Mesothelial cell of epicardium (in vitro differentiated cells): ENCODE results near the gene GIN1. TPM values are rescaled to one million over a fixed set of nuclear protein-coding genes. Genes with fewer than 3 reads are reported as not detected.

Experiments
- DNase-seq, 2 experiments: peaks; one replicate each; pipeline ENCODE4 v3.0.0; 2021; ENCODE audit warnings: low spot score in 2 of 2; ENCODE audit not compliant: unreplicated experiment in 2 of 2
- H3K27ac Mint-ChIP-seq: 2 replicates; pipeline ENCODE4 v1.8.0; 2021; ENCODE audit warnings: mixed read lengths
- H3K27me3 Mint-ChIP-seq: 2 replicates; pipeline ENCODE4 v1.8.0; 2021; ENCODE audit warnings: low read depth, mixed read lengths
- H3K36me3 Mint-ChIP-seq: 2 replicates; pipeline ENCODE4 v1.8.0; 2021; ENCODE audit warnings: mixed read lengths
- H3K4me1 Mint-ChIP-seq: 2 replicates; pipeline ENCODE4 v1.8.0; 2021; ENCODE audit warnings: mixed read lengths
- H3K4me3 Mint-ChIP-seq: 2 replicates; pipeline ENCODE4 v1.8.0; 2021; ENCODE audit warnings: mild to moderate bottlenecking, moderate library complexity, mixed read lengths
- H3K9me3 Mint-ChIP-seq: 2 replicates; pipeline ENCODE4 v1.8.0; 2021; ENCODE audit warnings: mixed read lengths
- CTCF ChIP-seq: fragments of 200-600 bp; sonication (generic); IDR thresholded peaks from one replicate; pipeline ENCODE4 v1.5.0; 2021; ENCODE audit warnings: antibody characterized with exemption; ENCODE audit not compliant: unreplicated experiment
- total RNA-seq: library from RNA; stranded (reverse); gene quantifications from 3 replicates; pipeline ENCODE4 v1.2.1, GENCODE V29; 2021

The GIN1 gene
- total RNA-seq, 1 donor from 2014 or later: 5.2 TPM

GRCh38 chr5:103098993-103099392 is 20.9 kb downstream of the GIN1 start:
- DNase-seq: no peak
- Mint-ChIP-seq H3K4me1 (no peaks in the 10 kb centered on the region), H3K36me3 (peaks cover 9% of the 10 kb centered on the region), H3K27ac (no peak overlapping the region), H3K27me3 (no peaks in the 10 kb centered on the region), H3K4me3 (no peak overlapping the region), H3K9me3 (no peaks in the 10 kb centered on the region)
- TF ChIP-seq CTCF: no peak

GRCh38 chr5:103094737-103095136 is 25.2 kb downstream of the GIN1 start:
- Mint-ChIP-seq H3K4me1 (no peaks in the 10 kb centered on the region), H3K27ac (no peak overlapping the region), H3K4me3 (no peak overlapping the region), H3K9me3 (no peaks in the 10 kb centered on the region), H3K27me3 (no peaks in the 10 kb centered on the region), H3K36me3 (peaks cover 9% of the 10 kb centered on the region)
- DNase-seq: no peak
- no peak for TF ChIP-seq CTCF

GRCh38 chr5:103093727-103094126 is 26.2 kb downstream of the GIN1 start:
- Mint-ChIP-seq H3K27me3 (no peaks in the 10 kb centered on the region), H3K36me3 (peaks cover 11% of the 10 kb centered on the region), H3K4me1 (no peaks in the 10 kb centered on the region), H3K4me3 (no peak overlapping the region), H3K9me3 (no peaks in the 10 kb centered on the region), H3K27ac (no peak overlapping the region)
- DNase-seq: no peak
- no peak for TF ChIP-seq CTCF

- Mint-ChIP-seq H3K36me3 (peaks cover 14% of the 10 kb centered on the region), H3K9me3 (no peaks in the 10 kb centered on the region), H3K4me1 (no peaks in the 10 kb centered on the region), H3K27me3 (no peaks in the 10 kb centered on the region), H3K27ac (no peak overlapping the region), H3K4me3 (no peak overlapping the region)
- TF ChIP-seq CTCF: no peak
- DNase-seq: no peak
Measured at GRCh38 chr5:103092676-103093075, 27.3 kb downstream of the GIN1 start.

GRCh38 chr5:103090791-103091190 is 29.1 kb downstream of the GIN1 start:
- H3K9me3 Mint-ChIP-seq: peaks cover 9% of the 10 kb centered on the region
- DNase-seq: no peak
- no peak overlapping the region for H3K4me3 Mint-ChIP-seq
- H3K27me3 Mint-ChIP-seq: no peaks in the 10 kb centered on the region
- peaks cover 18% of the 10 kb centered on the region for H3K36me3 Mint-ChIP-seq
- H3K4me1 Mint-ChIP-seq: no peaks in the 10 kb centered on the region
- H3K27ac Mint-ChIP-seq: no peak overlapping the region
- no peak for TF ChIP-seq CTCF

GRCh38 chr5:103089272-103089671 is 30.7 kb downstream of the GIN1 start:
- Mint-ChIP-seq H3K4me3 (no peak overlapping the region), H3K9me3 (peaks cover 22% of the 10 kb centered on the region), H3K36me3 (peaks cover 31% of the 10 kb centered on the region), H3K27ac (no peak overlapping the region), H3K4me1 (no peaks in the 10 kb centered on the region), H3K27me3 (no peaks in the 10 kb centered on the region)
- no peak for DNase-seq
- TF ChIP-seq CTCF: no peak
